Stomach (tissue), 9 donors: ENCODE data around the gene SLC22A31. TPM values are rescaled to one million over a fixed set of nuclear protein-coding genes. Genes with fewer than 3 reads are reported as not detected.
A peak's percentile ranks its signal among the peaks of the same experiment; 100 is the strongest.
"Not testable (repeated sequence)": the region's sequence is repeated elsewhere in the genome, so short reads cannot be mapped to it uniquely, and the experiment has no call there.

Experiments
- DNase-seq, 2 donors: peaks; one replicate each; pipeline versions ENCODE4 v3.0.0 to v3.0.0-alpha.2; 2013 to 2019
- H3K27ac ChIP-seq, 5 donors: fragments of 200-600 bp in 4 of 5; sonication (generic) in 4 of 5; one replicate each; pipeline ENCODE4 v1.5.1; 2013 to 2019; ENCODE audit warnings: mild to moderate bottlenecking in 1 of 5, moderate library complexity in 1 of 5
- H3K27me3 ChIP-seq, 3 donors: fragments of 200-600 bp; sonication (generic); one replicate each; pipeline ENCODE4 v1.5.1; 2017 to 2019; ENCODE audit warnings: mixed run types in 1 of 3
- H3K36me3 ChIP-seq, 4 donors: fragments of 200-600 bp; sonication (generic); 1 replicate in 3 of 4; 2 replicates in 1 of 4; pipeline ENCODE4 v1.5.1; 2016 to 2019
- H3K4me1 ChIP-seq, 4 donors: fragments of 200-600 bp; sonication (generic); one replicate each; pipeline ENCODE4 v1.5.1; 2016 to 2019
- H3K4me3 ChIP-seq, 4 donors: fragments of 200-600 bp; sonication (generic) in 3 of 4; one replicate each; pipeline ENCODE4 v1.5.1; 2016 to 2019; ENCODE audit warnings: mild to moderate bottlenecking in 1 of 4
- H3K9me3 ChIP-seq, 4 donors: fragments of 200-600 bp; sonication (generic); one replicate each; pipeline ENCODE4 v1.5.1; 2016 to 2019
- CTCF ChIP-seq, 7 experiments: fragments of 450-650 bp in 4 of 7; fragments of 200-600 bp in 3 of 7; sonication (generic) in 3 of 7; IDR thresholded peaks; one replicate each; pipeline ENCODE4 v1.5.1; 2016 to 2019; ENCODE audit warnings: antibody characterized with exemption in 7 of 7, control low read depth in 2 of 7, mild to moderate bottlenecking in 1 of 7
- EP300 ChIP-seq: sonication (generic); formaldehyde crosslinking; IDR thresholded peaks from one replicate; pipeline ENCODE4 v1.6.1; 2017; ENCODE audit warnings: antibody characterized with exemption
- POLR2A ChIP-seq, 4 donors: fragments of 450-650 bp; IDR thresholded peaks; one replicate each; pipeline ENCODE4 v1.6.1; 2016; ENCODE audit warnings: antibody characterized with exemption in 4 of 4, control low read depth in 2 of 4, mild to moderate bottlenecking in 1 of 4, moderate library complexity in 1 of 4
- POLR2AphosphoS5 ChIP-seq, 3 donors: sonication (generic); formaldehyde crosslinking; IDR thresholded peaks; one replicate each; pipeline ENCODE4 v1.6.1; 2016; ENCODE audit warnings: antibody characterized with exemption in 3 of 3
- WGBS, 5 donors: extraction: QIAGEN DNeasy Blood & Tissue Kit in 3 of 5; methylation state at CpG; one replicate each; pipeline versions ENCODE4 v1.1.5 to v1.1.7; 2013 to 2018; 5-methylcytosine and 5-hydroxymethylcytosine counted together
- intact Hi-C: fragments of 100-400 bp; cut with DNase I; formaldehyde crosslinking; loops from one replicate; pipeline ENCODE4 v1.15.1; 2023; ENCODE audit warnings: low total_unique reads
- polyA plus RNA-seq, 3 donors: library from polyadenylated mRNA; stranded (reverse); fragments of 200-250 nt; gene quantifications; one replicate each; pipeline ENCODE4 v1.2.3, GENCODE V29; 2013
- total RNA-seq, 5 donors: library from RNA; depleted of rRNA; stranded (reverse); fragments of >200 nt; gene quantifications; one replicate each; pipeline versions ENCODE4 v1.1.0 to v1.2.3, GENCODE V29; 2014 to 2016
- donor health status: healthy with polysubstance abuse.
- donor health status: Bipolar disorder and iron deficiency.
- donor health status: healthy.

Gene SLC22A31
- total and polyA plus RNA-seq, 8 donors = 1.4 to 6.4 (median 2.8) TPM; not detected in 4

DNA sequence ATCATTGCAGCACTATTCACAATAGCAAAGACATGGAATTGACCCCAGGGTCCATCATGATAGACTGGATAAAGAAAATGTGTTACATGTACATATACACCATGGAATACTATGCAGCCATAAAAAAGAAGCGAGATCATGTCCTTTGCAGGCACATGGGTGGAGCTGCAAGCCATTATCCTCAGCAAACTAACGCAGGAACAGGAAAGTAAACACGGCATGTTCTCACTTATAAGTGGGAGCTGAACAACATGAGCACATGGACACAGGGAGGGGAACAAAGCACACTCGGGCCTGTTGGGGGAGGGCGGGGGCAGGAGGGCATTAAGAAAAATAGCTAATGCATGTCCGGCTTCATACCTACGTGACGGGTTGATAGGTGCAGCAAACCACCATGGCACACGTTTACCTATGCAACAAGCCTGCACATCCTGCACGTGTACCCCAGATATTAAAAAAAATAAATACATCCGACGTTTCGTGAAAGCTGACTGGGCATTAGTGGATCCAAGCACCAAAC lies 46.1 kb upstream of the SLC22A31 start:
- peaks cover 0 to 6% (median 0%) of the 10 kb centered on the region in 3 donors for H3K27me3 ChIP-seq
- peak overlapping the region; percentile 45 to 68 (median 56) for H3K4me3 ChIP-seq
- peaks cover 12 to 23% (median 22%) of the 10 kb centered on the region in 4 donors for H3K4me1 ChIP-seq
- WGBS, 5 donors = 36 to 48% (median 39%) methylated on average over 13 of the region's 13 CpGs
- intact Hi-C loops = no loop called here
- no peak overlapping the region for H3K27ac ChIP-seq
- H3K9me3 ChIP-seq = peaks cover 0 to 20% (median 7%) of the 10 kb centered on the region in 4 donors
- no peak for DNase-seq
- TF ChIP-seq CTCF (IDR thresholded peaks at IDR 0.05) = no peak
- no peak for TF ChIP-seq EP300
- TF ChIP-seq POLR2AphosphoS5 (IDR thresholded peaks at IDR 0.05) = no peak
- no peak for TF ChIP-seq POLR2A (IDR thresholded peaks at IDR 0.05)
- no peaks in the 10 kb centered on the region for H3K36me3 ChIP-seq

DNA sequence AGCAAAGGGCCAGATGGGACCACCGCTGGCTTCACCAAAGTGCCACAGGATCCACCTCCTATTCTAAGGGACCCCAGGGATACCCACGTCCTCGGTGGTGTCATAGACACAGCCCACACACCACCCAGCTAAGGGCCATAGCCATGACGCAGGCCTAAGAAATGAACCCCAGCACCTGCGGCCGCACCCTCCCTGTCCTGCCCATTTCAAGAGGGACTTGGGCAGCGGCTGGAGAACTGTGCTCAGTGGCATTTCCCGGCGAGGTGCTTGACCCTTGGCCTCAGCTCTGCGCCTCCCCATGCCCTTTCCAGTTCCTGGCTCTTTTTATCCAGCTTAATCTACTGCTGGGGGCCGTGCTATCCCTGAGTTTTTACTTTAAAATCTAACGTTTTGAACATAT lies 44.4 kb upstream of the SLC22A31 start:
- 57 to 68% (median 59%) methylated on average over 12 of the region's 12 CpGs for WGBS, 5 donors
- DNase-seq = no peak
- peaks cover 12 to 30% (median 29%) of the 10 kb centered on the region in 4 donors for H3K4me1 ChIP-seq
- intact Hi-C loops = no loop called here
- H3K27me3 ChIP-seq = peaks cover 0 to 6% (median 0%) of the 10 kb centered on the region in 3 donors
- no peak overlapping the region for H3K4me3 ChIP-seq
- no peak for TF ChIP-seq CTCF (IDR thresholded peaks at IDR 0.05)
- no peak for TF ChIP-seq EP300
- TF ChIP-seq POLR2A (IDR thresholded peaks at IDR 0.05) = no peak
- no peak for TF ChIP-seq POLR2AphosphoS5 (IDR thresholded peaks at IDR 0.05)
- H3K36me3 ChIP-seq = no peaks in the 10 kb centered on the region
- H3K27ac ChIP-seq = no peak overlapping the region
- peaks cover 0 to 11% (median 4%) of the 10 kb centered on the region in 4 donors for H3K9me3 ChIP-seq

GRCh38 chr16:89244264-89244663 lies 43.9 kb upstream of the SLC22A31 start:
- H3K27ac ChIP-seq, H3K4me3 ChIP-seq, H3K27me3 ChIP-seq, H3K9me3 ChIP-seq, H3K36me3 ChIP-seq, intact Hi-C loops, DNase-seq: not testable (repeated sequence)
- WGBS, 5 donors = 61 to 74% (median 66%) methylated on average over 13 of the region's 13 CpGs
- H3K4me1 ChIP-seq = peaks cover 12 to 30% (median 29%) of the 10 kb centered on the region in 4 donors

GRCh38 chr16:89243664-89244063 lies 43.3 kb upstream of the SLC22A31 start:
- no peak overlapping the region for H3K4me3 ChIP-seq
- DNase-seq = no peak
- H3K27me3 ChIP-seq = peaks cover 0 to 6% (median 0%) of the 10 kb centered on the region in 3 donors
- H3K4me1 ChIP-seq = peaks cover 12 to 30% (median 29%) of the 10 kb centered on the region in 4 donors
- intact Hi-C loops = no loop called here
- H3K9me3 ChIP-seq = peaks cover 0 to 9% (median 3%) of the 10 kb centered on the region in 4 donors
- H3K36me3 ChIP-seq = no peaks in the 10 kb centered on the region
- no peak overlapping the region for H3K27ac ChIP-seq
- WGBS, 5 donors = 67 to 74% (median 72%) methylated on average over 5 of the region's 5 CpGs
- TF ChIP-seq EP300 (no peak), POLR2AphosphoS5 (IDR thresholded peaks at IDR 0.05) (no peak), CTCF (IDR thresholded peaks at IDR 0.05) (no peak), POLR2A (IDR thresholded peaks at IDR 0.05) (no peak)

DNA sequence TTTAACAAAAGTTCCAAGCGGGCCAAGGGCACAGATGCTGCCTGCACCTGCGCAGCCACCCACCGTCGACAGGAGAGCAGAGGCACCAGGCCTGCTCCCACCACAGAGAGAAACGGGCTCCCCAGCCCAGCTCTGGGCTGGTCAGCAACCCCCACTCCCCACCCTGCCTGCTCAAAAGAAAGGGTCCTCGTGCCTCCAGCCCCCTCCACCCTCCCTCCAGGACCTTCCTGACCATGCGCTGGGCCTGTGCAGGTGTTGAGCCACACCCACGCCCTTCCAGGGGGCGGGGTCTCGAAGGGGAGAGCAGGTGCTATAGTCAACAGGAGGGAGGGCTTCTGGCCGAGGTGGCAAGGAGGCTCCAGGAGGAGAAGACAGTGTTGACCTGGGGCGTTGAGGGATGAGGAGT lies 42.5 kb upstream of the SLC22A31 start:
- Histone ChIP-seq H3K36me3 (no peaks in the 10 kb centered on the region), H3K4me1 (peaks cover 12 to 25% (median 24%) of the 10 kb centered on the region in 4 donors), H3K4me3 (no peak overlapping the region), H3K27ac (no peak overlapping the region), H3K9me3 (peaks cover 0 to under 1% (median 0%) of the 10 kb centered on the region in 4 donors), H3K27me3 (peaks cover 0 to 6% (median 0%) of the 10 kb centered on the region in 3 donors)
- DNase-seq = no peak
- intact Hi-C loops = no loop called here
- WGBS, 5 donors = 19 to 47% (median 35%) methylated on average over 10 to 12 of the region's 12 CpGs
- TF ChIP-seq EP300 = no peak
- no peak for TF ChIP-seq POLR2A (IDR thresholded peaks at IDR 0.05)
